Occipital lobe (tissue), 2 donors: ENCODE measurements around the gene GUCY1A2. TPM values are rescaled to one million over a fixed set of nuclear protein-coding genes. Genes with fewer than 3 reads are reported as not detected.

Source experiments
- DNase-seq: peaks from one replicate; lab custom pipeline; 2025; lab: John Stamatoyannopoulos, UW
- total RNA-seq: library from RNA; depleted of rRNA; stranded (reverse); fragments of >200 nt; gene quantifications from one replicate; pipeline ENCODE4 v1.2.3, GENCODE V29; 2014

GUCY1A2 gene
- total RNA-seq, 1 donor from 2014 or later = 183 TPM

DNA sequence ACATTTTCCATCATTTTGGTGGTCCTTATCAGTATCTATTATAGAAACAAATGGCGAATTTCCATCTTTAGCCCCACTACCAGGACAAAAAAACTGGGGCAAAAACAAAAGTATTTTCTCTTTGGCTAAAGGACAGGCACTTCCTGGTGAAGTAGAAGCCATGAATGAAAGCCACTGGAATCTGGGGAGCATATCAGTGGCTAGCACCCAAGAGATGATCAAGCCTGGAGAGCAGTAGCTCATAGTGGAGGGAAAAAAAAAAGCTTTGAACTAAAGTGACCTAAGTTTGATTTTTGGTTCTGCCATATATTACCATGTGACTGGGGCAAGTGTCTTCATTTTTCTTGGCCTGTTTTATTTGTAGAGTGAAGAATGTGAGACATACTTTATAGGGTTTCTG lies 272.3 kb downstream of the GUCY1A2 start:
- no peak for DNase-seq

DNA sequence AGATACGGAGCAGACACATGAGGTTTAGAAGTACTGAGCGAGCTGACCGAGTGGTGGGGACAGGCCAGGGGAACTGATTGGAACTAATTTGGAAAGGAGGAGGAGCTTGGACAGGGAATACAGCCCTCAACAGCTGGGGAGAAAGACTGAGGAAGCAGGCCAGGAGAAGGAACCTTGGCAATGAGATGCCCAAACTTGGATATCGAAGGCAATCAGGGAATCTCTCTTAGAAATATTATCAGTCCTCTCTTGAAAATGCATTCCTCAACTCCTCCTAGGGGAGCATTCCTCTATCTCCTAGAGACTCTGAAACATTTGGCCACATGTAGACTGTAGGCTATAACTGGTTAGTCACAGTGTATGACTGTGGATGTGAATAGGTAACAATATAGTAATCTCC lies 284.6 kb downstream of the GUCY1A2 start:
- DNase-seq = no peak

GRCh38 chr11:106728859-106729258 lies 289.4 kb downstream of the GUCY1A2 start:
- no peak for DNase-seq

- no peak for DNase-seq
These were observed 289.9 kb downstream of the GUCY1A2 start for GRCh38 chr11:106728379-106728778.

DNA sequence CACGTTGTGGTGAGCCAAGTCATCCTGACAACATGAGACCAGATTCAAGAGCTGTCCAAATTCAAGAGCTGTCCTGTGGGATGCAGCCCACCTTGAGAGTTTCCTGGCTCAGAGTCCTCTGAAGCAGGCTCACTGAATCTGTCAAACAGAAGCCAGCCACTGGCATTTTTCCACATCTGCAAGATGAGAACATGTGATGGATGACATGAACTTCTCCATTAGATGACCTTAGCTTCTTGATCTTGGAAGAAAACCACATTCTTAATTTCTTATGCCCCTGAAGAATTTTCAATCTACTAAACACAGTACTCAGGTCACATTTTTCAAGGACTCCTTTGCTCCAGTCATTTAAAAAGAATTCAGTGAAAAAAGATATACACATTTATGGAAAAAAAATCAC lies 291.0 kb downstream of the GUCY1A2 start:
- no peak for DNase-seq

GRCh38 chr11:106724293-106724892 lies 293.9 kb downstream of the GUCY1A2 start:
- no peak for DNase-seq

DNA sequence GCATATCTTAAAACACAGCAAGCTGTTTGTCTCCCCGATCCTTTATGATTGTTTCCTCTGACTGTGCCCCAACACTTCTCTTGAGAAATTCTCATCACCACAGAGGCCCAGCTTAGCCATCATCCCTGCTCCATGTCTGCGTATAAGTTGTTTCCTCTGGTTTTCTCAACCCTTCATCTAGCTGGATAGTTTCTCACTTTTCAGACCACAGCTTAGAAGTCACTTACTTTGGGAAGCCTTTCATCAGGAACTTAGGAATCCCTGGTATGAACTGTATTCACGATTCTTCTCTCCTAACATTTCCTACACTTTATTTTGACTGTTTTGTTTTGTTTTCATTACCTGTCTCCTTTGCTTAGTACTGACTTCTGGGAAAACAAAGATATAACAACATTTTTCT lies 295.2 kb downstream of the GUCY1A2 start:
- no peak for DNase-seq

- no peak for DNase-seq
These were observed 301.1 kb downstream of the GUCY1A2 start for GRCh38 chr11:106717222-106717621.

GRCh38 chr11:106714199-106714598 lies 304.1 kb downstream of the GUCY1A2 start:
- no peak for DNase-seq

DNA sequence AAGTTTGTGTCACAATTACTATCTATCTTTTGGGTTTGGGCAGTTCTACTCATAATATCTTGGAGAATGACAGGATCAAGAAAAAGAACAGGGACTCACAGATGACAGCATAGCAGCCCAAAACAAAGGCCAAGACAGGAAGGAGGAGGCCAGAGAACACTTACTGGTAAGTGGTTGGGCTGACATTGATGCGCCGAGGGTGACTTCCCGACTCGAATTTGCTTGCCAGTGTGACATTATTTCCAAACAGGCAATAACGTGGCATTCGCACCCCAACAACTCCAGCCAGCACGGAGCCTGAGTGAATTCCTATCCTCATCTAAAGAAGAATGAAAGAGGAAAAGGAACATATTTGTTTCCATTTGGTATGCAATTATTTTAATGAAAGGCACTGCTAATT lies 309.9 kb downstream of the GUCY1A2 start:
- no peak for DNase-seq

GRCh38 chr11:106706355-106706754 lies 311.9 kb downstream of the GUCY1A2 start:
- DNase-seq = no peak

DNA sequence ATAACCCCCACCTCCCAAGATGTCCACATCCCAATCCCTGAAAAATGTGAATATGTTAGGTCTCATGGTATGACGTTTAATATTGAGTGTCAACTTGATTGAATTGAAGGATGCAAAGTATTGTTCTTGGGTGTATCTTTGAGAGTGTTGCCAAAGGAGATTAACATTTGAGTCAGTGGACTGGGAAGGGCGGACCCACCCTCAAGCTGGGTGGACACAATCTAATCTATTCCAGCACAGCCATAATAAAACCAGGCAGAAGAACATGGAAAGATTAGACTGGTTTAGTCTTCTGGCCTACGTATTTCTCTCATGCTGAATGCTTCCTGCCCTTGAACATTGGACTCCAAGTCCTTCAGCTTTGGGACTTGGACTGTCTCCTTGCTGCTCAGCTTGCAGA lies 315.5 kb downstream of the GUCY1A2 start:
- DNase-seq = no peak

DNA sequence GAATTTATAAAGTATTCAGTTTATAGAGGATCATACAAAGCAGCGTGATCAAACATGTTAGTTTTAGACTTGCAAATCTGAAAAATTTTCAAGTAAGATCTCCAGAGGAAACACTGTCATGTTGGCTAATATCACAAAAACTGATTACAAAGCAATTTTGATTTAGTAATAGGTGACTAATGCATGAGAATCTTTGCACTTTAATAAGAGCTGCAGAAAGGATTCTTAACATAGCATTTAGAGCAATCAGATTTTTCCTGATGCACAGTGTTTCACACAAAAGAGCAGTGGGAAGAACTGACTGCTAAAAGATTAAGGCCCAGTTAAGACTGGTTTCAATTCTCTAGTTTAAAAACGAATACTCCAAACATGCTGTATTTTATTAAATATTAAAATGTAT lies 321.2 kb downstream of the GUCY1A2 start:
- no peak for DNase-seq

DNA sequence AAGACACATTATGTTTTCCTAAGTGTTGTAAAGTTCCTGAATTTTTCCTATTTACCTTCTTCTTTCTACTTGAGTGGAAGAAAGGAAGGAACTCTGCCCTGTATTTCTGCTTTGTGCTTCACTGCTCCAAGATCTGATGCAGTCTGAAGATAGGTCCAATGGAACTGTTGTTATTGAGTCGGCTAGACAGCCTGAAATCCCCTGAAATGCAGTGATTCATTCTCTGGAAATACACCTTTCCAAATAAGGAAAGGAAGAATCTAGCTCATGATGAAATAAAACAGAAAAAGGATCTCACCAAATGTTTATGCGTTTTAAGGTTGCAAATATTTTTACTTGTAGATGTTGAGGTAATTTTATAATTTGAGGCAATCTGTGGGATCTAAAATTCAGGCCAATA lies 322.8 kb downstream of the GUCY1A2 start:
- DNase-seq = no peak

- DNase-seq = no peak
These were observed 323.8 kb downstream of the GUCY1A2 start for GRCh38 chr11:106694501-106694900.

DNA sequence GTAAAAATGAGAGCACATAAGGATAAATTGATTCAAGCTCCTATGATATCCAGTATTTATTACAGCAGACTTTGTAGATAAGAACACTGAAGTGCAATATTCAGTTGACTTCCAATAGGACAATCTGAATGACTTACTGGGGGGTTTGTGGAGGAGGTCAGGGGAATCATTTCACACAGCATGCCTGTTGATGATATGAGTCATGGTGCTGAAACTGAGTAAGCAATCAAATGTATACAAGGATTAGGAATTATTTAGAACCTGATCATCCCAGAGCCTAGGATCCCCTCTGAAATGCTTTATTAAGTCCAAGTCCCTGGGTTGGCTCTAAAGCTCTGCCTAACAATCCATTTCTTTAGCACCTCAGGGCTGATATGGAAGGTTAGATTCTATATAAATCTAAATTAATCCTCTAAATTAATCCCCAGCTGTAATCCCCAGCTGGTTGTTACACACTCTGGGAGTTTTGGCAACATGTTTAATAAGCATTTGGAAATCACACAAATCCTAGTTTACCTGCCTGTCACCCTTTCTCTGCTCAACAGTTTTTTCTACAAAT lies 326.4 kb downstream of the GUCY1A2 start:
- no peak for DNase-seq

DNA sequence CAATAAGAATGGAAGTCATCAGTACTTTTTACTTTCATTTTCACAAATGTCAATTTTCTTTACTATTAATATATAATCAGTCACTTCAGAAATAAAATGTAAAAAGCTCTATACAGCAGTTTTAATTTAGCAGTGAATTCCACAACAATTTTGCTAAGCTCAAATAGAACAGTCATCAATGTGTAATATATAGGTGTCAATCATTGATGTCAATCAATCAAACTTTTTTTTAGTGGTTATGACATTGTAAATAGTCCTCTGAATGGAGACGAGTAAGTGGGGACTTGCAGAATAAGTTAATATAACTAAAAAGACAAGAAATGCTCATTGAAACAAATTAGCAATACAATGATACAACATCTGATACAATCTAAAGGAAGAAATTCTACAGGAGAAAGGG lies 327.4 kb downstream of the GUCY1A2 start:
- no peak for DNase-seq

- DNase-seq = no peak
These were observed 333.3 kb downstream of the GUCY1A2 start for GRCh38 chr11:106684944-106685343.

- no peak for DNase-seq
These were observed 334.8 kb downstream of the GUCY1A2 start for GRCh38 chr11:106683435-106683834.

- DNase-seq = no peak
These were observed 336.8 kb downstream of the GUCY1A2 start for GRCh38 chr11:106681435-106681834.

- DNase-seq = no peak
These were observed 338.7 kb downstream of the GUCY1A2 start for GRCh38 chr11:106679581-106679980.

DNA sequence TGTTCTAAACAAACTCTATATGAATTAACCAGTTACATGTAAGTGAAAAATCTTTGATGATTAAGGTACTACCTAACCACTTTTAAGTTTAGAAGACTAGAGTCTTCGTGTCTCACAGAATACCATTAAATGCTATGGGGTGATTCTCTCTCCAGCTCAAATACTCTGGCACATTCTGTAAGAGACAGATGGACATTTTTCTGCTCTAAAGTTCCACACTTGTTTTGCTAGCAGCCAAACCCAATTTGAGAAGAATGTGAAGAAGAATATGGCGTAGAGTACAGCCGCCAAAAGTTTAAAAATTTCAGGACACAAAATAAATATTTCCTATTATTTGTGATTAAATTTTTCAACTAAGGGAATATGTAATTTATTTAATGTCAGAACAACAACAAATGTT lies 339.1 kb downstream of the GUCY1A2 start:
- DNase-seq = no peak

GRCh38 chr11:106670069-106670468 lies 348.2 kb downstream of the GUCY1A2 start:
- no peak for DNase-seq

DNA sequence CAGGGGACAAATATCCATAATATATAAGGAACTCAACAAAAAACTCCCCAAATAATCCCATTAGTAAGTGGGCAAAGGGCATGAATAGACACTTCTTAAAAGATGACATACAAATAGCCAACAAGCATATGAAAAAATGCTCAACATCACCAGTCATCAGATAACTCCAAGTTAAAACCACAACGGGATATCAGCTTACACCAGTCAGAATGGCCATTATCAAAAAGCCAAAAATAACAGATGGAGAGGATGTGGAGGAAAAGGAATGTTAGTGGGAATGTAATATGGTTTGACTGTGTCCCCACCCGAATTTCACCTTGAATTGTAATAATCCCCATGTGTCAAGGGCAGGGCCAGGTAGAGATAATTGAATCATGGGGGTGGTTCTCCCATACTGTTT lies 350.1 kb downstream of the GUCY1A2 start:
- DNase-seq = no peak
